Measurements from ENCODE around the gene NPBWR2.

DNA sequence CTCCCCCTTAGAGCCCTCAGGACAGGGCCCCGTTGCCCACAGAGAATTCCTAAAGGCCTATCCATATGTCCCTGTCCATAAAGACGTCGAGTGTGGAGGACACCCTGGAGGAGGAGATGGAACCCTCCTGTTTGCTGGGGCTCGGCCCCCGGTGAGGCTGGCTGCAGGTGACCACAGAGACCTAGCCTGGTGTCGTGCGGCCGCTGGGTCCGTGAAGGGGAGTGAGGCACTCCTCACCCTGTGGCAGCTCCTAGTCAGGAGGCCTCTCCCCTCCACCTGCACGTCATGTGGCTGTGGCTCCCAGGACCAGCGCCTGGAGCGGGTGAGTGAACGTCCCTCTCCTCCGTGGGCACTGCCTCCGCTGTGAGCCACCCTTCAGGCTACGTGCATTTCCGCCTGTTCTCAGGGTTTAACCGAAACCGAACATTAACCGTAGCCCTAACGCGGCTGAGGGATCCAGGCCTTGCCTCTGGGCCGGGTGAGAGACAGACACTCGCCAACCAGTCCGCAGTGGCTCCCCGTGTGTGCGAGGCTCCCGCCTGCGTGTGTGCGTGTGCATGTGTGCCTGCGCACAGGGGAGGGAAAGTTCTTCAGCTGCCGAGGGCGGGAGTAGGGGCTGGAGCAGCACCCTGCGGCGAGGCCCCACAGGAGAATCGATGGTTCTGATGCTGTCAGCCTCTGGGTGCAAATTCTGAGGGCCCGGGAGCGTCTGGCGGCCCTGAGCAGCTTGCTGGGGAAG lies 50.3 kb downstream of the NPBWR2 start:
- TF ChIP-seq, protein P1, sequence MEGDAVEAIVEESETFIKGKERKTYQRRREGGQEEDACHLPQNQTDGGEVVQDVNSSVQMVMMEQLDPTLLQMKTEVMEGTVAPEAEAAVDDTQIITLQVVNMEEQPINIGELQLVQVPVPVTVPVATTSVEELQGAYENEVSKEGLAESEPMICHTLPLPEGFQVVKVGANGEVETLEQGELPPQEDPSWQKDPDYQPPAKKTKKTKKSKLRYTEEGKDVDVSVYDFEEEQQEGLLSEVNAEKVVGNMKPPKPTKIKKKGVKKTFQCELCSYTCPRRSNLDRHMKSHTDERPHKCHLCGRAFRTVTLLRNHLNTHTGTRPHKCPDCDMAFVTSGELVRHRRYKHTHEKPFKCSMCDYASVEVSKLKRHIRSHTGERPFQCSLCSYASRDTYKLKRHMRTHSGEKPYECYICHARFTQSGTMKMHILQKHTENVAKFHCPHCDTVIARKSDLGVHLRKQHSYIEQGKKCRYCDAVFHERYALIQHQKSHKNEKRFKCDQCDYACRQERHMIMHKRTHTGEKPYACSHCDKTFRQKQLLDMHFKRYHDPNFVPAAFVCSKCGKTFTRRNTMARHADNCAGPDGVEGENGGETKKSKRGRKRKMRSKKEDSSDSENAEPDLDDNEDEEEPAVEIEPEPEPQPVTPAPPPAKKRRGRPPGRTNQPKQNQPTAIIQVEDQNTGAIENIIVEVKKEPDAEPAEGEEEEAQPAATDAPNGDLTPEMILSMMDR (IDR thresholded peaks at IDR 0.05): no peak
- TF ChIP-seq POLR2A (IDR thresholded peaks at IDR 0.05) (no peak), EP300 (IDR thresholded peaks at IDR 0.05) (no peak)
